Vagina (tissue), 2 donors: ENCODE measurements around the gene PPIL4.

ENCODE experiments used
- POLR2A ChIP-seq, 2 donors: fragments of 450-650 bp; IDR thresholded peaks; one replicate each; pipeline ENCODE4 v1.6.1; 2017; ENCODE audit warnings: antibody characterized with exemption in 2 of 2, mild to moderate bottlenecking in 2 of 2, moderate library complexity in 2 of 2
- TF ChIP-seq, protein P1 (sequence below), 3 experiments: fragments of 450-650 bp in 2 of 3; fragments of 200-600 bp in 1 of 3; sonication (generic) in 1 of 3; IDR thresholded peaks; one replicate each; pipeline ENCODE4 v1.5.1; 2017 to 2019; ENCODE audit warnings: antibody characterized with exemption in 3 of 3, mild to moderate bottlenecking in 2 of 3, moderate library complexity in 2 of 3

DNA sequence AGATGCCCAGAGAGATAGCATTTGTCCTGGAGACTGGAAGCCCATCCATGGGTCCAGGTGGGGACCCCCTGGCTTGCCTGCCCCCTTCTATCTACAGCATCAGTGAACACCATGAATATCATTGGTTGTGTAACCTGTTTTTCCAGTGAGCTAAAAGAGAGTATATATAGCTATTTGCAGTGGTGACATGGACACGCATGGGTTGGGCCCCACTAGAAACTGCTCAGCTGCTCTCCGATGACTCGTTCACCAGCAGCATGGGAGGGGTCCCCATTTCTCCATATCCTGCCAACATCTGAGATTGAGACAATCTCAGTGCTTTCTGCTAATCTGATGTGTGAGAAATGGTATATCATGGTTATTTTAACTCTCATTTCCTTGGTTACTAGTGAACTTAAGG lies 57.0 kb downstream of the PPIL4 start:
- no peak for TF ChIP-seq POLR2A (IDR thresholded peaks at IDR 0.05)
- TF ChIP-seq, protein P1, sequence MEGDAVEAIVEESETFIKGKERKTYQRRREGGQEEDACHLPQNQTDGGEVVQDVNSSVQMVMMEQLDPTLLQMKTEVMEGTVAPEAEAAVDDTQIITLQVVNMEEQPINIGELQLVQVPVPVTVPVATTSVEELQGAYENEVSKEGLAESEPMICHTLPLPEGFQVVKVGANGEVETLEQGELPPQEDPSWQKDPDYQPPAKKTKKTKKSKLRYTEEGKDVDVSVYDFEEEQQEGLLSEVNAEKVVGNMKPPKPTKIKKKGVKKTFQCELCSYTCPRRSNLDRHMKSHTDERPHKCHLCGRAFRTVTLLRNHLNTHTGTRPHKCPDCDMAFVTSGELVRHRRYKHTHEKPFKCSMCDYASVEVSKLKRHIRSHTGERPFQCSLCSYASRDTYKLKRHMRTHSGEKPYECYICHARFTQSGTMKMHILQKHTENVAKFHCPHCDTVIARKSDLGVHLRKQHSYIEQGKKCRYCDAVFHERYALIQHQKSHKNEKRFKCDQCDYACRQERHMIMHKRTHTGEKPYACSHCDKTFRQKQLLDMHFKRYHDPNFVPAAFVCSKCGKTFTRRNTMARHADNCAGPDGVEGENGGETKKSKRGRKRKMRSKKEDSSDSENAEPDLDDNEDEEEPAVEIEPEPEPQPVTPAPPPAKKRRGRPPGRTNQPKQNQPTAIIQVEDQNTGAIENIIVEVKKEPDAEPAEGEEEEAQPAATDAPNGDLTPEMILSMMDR (IDR thresholded peaks at IDR 0.05): no peak
